ENCODE results near the gene ATP2C1.

DNA sequence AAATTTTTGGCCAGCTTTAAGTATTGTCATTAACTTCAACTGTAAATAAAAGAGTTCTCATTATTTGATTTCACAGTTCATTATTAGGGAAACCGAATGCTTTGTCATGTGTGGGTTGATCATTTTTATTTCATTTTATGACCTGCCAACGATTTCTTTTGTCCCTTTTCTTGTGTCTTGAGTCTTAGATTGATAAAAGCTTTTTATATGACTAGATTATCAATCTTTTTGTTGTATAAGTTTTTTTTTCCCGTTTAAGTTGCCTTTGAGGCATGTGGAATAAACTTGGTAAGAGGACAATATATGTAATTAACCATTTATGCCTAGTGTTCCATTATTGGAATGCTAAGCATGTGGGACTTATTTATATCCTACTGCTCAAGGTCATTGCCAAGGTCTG lies 62.8 kb downstream of the ATP2C1 start:
- TF ChIP-seq, protein P1, sequence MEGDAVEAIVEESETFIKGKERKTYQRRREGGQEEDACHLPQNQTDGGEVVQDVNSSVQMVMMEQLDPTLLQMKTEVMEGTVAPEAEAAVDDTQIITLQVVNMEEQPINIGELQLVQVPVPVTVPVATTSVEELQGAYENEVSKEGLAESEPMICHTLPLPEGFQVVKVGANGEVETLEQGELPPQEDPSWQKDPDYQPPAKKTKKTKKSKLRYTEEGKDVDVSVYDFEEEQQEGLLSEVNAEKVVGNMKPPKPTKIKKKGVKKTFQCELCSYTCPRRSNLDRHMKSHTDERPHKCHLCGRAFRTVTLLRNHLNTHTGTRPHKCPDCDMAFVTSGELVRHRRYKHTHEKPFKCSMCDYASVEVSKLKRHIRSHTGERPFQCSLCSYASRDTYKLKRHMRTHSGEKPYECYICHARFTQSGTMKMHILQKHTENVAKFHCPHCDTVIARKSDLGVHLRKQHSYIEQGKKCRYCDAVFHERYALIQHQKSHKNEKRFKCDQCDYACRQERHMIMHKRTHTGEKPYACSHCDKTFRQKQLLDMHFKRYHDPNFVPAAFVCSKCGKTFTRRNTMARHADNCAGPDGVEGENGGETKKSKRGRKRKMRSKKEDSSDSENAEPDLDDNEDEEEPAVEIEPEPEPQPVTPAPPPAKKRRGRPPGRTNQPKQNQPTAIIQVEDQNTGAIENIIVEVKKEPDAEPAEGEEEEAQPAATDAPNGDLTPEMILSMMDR (IDR thresholded peaks at IDR 0.05; ENCODE audit: insufficient read depth, low read length, poor library complexity, severe bottlenecking) = no peak
- no peak for TF ChIP-seq EZH2phosphoT487 (conservative IDR thresholded peaks at IDR 0.05; ENCODE audit: low read length)

Measured in SU-DHL-6 (cell line).